ENCODE data around the gene OBSCN.

The OBSCN gene

GRCh38 chr1:228364068-228364705 lies 156.3 kb downstream of the OBSCN start:
- DNase-seq (ENCODE audit: low read depth in 2 of 2, low spot score in 1 of 2): no peak

DNA sequence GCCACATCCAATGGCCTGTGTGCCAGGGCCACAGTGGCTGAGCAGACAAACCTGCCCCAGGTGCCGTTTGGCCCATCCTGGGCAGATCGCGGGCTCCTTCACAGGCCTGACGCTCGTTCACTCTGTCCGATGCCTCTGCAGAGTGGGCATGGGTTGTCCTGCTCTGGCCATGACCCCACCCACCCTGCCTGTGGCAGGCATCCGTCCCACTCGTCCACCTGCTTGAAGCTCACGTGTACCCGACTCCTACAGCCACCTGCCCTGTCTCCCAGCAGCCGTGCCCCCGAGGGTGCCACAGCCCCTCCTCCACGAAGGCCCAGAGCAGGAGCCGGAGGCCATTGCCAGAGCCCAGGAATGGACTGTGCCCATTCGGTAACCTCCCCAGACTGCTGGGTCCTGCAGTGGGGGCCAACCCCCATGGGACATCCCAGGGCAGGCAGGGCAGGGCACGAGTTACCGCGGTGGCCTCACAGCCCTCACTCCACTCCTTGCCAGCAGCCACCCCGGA lies 156.9 kb downstream of the OBSCN start:
- no peak for DNase-seq (ENCODE audit: low read depth in 2 of 2, low spot score in 1 of 2)

GRCh38 chr1:228365271-228366061 lies 157.6 kb downstream of the OBSCN start:
- DNase-seq (ENCODE audit: low read depth in 2 of 2, low spot score in 1 of 2): no peak

DNA sequence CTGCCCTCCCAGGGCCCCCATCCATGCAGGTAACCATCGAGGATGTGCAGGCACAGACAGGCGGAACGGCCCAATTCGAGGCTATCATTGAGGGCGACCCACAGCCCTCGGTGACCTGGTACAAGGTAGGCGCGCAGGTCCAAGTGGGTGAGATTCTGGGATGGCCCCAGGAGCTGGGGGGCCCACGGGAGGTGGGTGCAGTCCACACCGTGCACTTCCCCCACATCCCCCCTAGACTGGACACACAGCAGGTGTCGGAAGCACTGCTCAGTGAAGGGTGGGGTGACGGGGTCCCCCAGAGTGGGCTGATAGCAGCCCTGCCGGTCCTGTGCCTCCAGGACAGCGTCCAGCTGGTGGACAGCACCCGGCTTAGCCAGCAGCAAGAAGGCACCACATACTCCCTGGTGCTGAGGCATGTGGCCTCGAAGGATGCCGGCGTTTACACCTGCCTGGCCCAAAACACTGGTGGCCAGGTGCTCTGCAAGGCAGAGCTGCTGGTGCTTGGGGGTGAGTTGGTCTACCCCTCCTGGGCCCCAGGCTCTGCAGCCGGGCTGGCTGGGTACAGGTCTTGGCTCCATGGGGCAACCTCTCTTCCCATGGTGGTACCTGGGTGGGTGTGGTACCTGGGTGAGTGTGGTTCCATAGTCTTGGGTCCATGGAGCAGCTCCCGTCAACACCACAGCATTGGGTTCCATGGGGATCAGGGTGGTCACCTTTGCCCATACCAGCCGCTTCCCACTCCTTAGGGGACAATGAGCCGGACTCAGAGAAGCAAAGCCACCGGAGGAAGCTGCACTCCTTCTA lies 158.4 kb downstream of the OBSCN start:
- DNase-seq (ENCODE audit: low read depth in 2 of 2, low spot score in 1 of 2): no peak

DNA sequence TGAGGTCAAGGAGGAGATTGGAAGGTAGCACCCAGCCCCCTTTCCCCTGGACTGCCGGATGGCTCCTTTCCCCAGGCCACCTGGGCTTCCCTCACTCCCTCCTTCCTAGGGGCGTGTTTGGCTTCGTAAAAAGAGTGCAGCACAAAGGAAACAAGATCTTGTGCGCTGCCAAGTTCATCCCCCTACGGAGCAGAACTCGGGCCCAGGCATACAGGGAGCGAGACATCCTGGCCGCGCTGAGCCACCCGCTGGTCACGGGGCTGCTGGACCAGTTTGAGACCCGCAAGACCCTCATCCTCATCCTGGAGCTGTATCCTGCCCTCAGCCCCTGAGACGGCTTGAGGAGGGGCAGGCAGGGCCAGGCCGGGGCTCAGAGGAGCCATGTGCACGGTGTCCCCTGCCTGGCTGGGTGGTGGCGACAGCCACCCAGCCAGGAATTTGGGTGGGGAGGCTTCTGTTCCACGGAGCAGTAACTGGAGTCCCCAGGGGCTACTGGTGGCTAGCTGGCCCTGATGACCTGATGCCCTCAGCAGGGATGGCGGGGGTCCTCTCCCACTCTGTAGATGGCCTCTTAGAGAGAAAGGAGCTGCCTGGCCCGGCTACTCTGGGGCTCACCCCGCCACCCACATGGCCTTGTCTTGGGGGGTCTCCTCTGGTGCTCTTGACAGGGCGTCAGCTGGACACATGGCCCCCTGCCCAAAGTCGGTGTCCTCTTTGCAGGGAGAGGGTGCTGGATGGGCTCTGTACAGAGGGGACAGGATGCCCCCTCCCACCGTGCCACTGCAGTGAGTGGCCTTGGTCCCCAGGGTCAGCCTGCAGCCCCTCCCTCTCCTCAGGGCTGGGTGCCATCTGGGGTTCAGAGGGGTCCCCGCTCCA lies 159.3 kb downstream of the OBSCN start:
- DNase-seq (ENCODE audit: low read depth in 2 of 2, low spot score in 1 of 2): no peak

GRCh38 chr1:228367798-228368791 lies 160.3 kb downstream of the OBSCN start:
- no peak for DNase-seq (ENCODE audit: low read depth in 2 of 2, low spot score in 1 of 2)

GRCh38 chr1:228368801-228369607 lies 161.2 kb downstream of the OBSCN start:
- no peak for DNase-seq (ENCODE audit: low read depth in 2 of 2, low spot score in 1 of 2)

- no peak for DNase-seq (ENCODE audit: low read depth in 2 of 2, low spot score in 1 of 2)
Measured at GRCh38 chr1:228369608-228370438, 162.0 kb downstream of the OBSCN start.

DNA sequence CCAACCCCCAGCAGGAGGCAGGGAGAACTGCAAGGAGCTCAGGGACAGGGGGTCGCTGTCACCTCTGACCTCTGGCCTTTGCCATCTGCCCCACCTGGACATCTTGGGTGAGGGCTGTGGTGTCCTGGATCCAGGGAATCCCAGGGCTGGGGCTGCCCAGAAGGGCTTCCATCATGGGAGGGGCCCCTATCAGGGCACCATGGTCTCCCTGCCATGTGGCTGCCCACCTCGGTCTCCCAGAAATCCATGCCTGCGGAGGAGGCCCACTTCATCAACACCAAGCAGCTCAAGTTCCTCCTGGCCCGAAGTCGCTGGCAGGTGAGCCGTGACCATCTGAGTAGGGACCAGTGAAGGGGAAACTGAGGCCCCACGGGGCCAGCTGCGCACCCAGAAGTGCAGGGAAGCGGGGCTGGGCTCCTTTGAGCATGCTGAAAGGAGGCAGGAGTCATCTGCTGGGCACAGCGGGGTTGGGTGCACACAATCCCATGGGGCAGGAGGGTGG lies 162.6 kb downstream of the OBSCN start:
- no peak for DNase-seq (ENCODE audit: low read depth in 2 of 2, low spot score in 1 of 2)

- no peak for DNase-seq (ENCODE audit: low read depth in 2 of 2, low spot score in 1 of 2)
Measured at GRCh38 chr1:228370941-228371740, 163.3 kb downstream of the OBSCN start.

DNA sequence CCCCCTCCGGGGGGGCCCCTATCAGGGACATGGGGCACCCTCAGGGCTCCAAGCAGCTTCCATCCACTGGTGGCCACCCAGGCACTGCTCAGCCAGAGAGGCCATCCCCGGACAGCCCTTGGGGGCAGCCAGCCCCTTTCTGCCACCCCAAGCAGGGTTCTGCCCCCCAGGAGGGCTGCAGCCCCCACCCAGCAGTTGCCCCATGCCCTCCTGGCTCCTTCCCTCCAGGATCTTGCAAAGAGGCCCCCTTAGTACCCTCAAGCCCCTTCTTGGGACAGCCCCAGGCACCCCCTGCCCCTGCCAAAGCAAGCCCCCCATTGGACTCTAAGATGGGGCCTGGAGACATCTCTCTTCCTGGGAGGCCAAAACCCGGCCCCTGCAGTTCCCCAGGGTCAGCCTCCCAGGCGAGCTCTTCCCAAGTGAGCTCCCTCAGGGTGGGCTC lies 163.9 kb downstream of the OBSCN start:
- no peak for DNase-seq (ENCODE audit: low read depth in 2 of 2, low spot score in 1 of 2)

DNA sequence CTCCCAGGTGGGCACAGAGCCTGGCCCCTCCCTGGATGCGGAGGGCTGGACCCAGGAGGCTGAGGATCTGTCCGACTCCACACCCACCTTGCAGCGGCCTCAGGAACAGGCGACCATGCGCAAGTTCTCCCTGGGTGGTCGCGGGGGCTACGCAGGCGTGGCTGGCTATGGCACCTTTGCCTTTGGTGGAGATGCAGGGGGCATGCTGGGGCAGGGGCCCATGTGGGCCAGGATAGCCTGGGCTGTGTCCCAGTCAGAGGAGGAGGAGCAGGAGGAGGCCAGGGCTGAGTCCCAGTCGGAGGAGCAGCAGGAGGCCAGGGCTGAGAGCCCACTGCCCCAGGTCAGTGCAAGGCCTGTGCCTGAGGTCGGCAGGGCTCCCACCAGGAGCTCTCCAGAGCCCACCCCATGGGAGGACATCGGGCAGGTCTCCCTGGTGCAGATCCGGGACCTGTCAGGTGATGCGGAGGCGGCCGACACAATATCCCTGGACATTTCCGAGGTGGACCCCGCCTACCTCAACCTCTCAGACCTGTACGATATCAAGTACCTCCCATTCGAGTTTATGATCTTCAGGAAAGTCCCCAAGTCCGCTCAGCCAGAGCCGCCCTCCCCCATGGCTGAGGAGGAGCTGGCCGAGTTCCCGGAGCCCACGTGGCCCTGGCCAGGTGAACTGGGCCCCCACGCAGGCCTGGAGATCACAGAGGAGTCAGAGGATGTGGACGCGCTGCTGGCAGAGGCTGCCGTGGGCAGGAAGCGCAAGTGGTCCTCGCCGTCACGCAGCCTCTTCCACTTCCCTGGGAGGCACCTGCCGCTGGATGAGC lies 164.5 kb downstream of the OBSCN start:
- no peak for DNase-seq (ENCODE audit: low read depth in 2 of 2, low spot score in 1 of 2)

- no peak for DNase-seq (ENCODE audit: low read depth in 2 of 2, low spot score in 1 of 2)
Measured at GRCh38 chr1:228373004-228373680, 165.3 kb downstream of the OBSCN start.

DNA sequence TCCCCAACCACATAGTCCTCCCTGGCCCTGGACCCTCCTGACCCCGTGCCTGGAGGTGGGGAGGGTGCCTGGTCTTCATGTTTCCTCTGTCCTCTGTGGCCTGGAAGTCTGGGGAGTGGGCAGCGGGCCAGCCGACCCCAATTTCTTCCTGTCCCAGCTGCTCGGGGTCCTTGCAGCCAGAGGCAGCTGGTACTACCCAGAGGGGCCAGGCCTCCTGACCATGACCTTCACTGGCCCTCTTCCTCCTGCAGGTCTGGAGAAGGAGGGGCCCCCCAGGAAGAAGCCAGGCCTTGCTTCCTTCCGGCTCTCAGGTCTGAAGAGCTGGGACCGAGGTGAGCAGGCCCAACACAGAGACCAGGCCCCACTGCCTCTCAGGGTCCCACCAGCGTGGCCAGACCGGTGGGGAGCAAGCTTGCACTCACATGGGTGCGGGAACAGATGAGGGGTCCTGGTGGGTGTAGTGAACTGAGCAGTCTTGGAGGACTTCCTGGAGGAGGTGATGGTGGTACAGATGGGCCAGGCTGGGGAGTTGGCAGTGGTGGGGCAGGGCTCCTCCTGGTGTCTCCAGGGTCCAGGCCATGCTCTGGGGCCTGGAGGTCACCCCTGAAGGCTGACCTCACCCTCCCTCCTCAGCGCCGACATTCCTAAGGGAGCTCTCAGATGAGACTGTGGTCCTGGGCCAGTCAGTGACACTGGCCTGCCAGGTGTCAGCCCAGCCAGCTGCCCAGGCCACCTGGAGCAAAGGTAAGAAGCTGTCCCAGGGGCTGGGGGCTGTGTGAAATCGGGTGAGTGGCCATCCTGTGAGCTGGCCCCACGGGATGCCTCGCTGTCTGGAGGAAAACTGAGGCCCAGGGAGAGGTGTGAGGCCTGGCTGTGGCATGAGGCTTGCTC lies 166.1 kb downstream of the OBSCN start:
- DNase-seq (ENCODE audit: low read depth in 2 of 2, low spot score in 1 of 2): no peak

Measured in stimulated activated CD8-positive, alpha-beta memory T cell treated with anti-CD3 and anti-CD28 coated beads, Interleukin-4, amount 100 ng/mL, for 1 hour (primary cell).